Stimulated activated CD4-positive, alpha-beta T cell treated with anti-CD3 and anti-CD28 coated beads, Interleukin-12 subunit alpha, Interleukin-12 subunit beta, amount 100 ng/mL, for 48 hours (primary cell): ENCODE results near the gene LCE3D.
A peak's percentile ranks its signal among the peaks of the same experiment; 100 is the strongest.
"Not testable (repeated sequence)": the region's sequence is repeated elsewhere in the genome, so short reads cannot be mapped to it uniquely, and the experiment has no call there.

Experiments
- DNase-seq, 3 donors: peaks; one replicate each; pipeline ENCODE4 v3.0.0-alpha.2; 2020; ENCODE audit warnings: low read depth in 2 of 3, low spot score in 1 of 3

LCE3D gene

GRCh38 chr1:152580433-152580832 is at the start of gene LCE3D:
Gene LCE3D, minus strand, starts transcription at chr1:152580516. Its CDS starts 580 bp downstream, at chr1:152579936.
- DNase-seq, result no peak

- DNase-seq, result no peak
These were observed 46.4 kb upstream of the LCE3D start for GRCh38 chr1:152626744-152627143.

- peak; percentile 3 to 23 (median 15) for DNase-seq
These were observed 43.0 kb upstream of the LCE3D start for GRCh38 chr1:152623203-152623844.

GRCh38 chr1:152622803-152623202 is 42.5 kb upstream of the LCE3D start, which contains the start of gene LCE3A:
Gene LCE3A, minus strand, starts transcription at chr1:152623103. Its CDS starts 0 bp downstream, at chr1:152623103.
- DNase-seq, result no peak

- no peak for DNase-seq
These were observed 41.7 kb upstream of the LCE3D start for GRCh38 chr1:152621993-152622392.

- DNase-seq, result no peak
These were observed 33.2 kb upstream of the LCE3D start, which contains the start of gene LCE3B for GRCh38 chr1:152613511-152613910. Gene LCE3B, plus strand, starts transcription at chr1:152613811. Its CDS starts 0 bp downstream, at chr1:152613811.

GRCh38 chr1:152599934-152600333 is 19.6 kb upstream of the LCE3D start, which contains the start of gene LCE3C:
Gene LCE3C, plus strand, starts transcription at chr1:152600234. Its CDS starts 498 bp downstream, at chr1:152600732.
- DNase-seq, result no peak

GRCh38 chr1:152596986-152597385 is 16.7 kb upstream of the LCE3D start:
- DNase-seq, result no peak

GRCh38 chr1:152585586-152585985 is 5.3 kb upstream of the LCE3D start:
- DNase-seq, result no peak

- no peak for DNase-seq
These were observed 2.3 kb upstream of the LCE3D start for GRCh38 chr1:152582647-152583046.

GRCh38 chr1:152579526-152579925 is 790 bp downstream of the LCE3D start:
- DNase-seq, result not testable (repeated sequence)

- no peak for DNase-seq
These were observed 3.1 kb downstream of the LCE3D start for GRCh38 chr1:152577168-152577567.

GRCh38 chr1:152566681-152567080 is 13.6 kb downstream of the LCE3D start, which contains the start of gene LCE3E:
Gene LCE3E, minus strand, starts transcription at chr1:152566780. Its CDS starts 572 bp downstream, at chr1:152566208.
- no peak for DNase-seq

GRCh38 chr1:152565535-152566215 is 14.6 kb downstream of the LCE3D start:
- DNase-seq, result no peak

- no peak for DNase-seq
These were observed 15.2 kb downstream of the LCE3D start for GRCh38 chr1:152565115-152565514.

GRCh38 chr1:152548358-152548757 is 32.0 kb downstream of the LCE3D start:
- not testable (repeated sequence) for DNase-seq

GRCh38 chr1:152546704-152547103 is 33.6 kb downstream of the LCE3D start:
- DNase-seq, result no peak

GRCh38 chr1:152543820-152544219 is 36.5 kb downstream of the LCE3D start:
- DNase-seq, result no peak

- no peak for DNase-seq
These were observed 40.4 kb downstream of the LCE3D start for GRCh38 chr1:152539901-152540300.

GRCh38 chr1:152537496-152537895 is 42.8 kb downstream of the LCE3D start:
- DNase-seq, result no peak

GRCh38 chr1:152535774-152536173 is 44.5 kb downstream of the LCE3D start:
- no peak for DNase-seq

GRCh38 chr1:152533327-152533938 is 46.9 kb downstream of the LCE3D start:
- peak in 2 of 3 donors; percentile 23 to 44 for DNase-seq
